GM12864 (cell line): Measurements from ENCODE around the gene NBPF1.
"Not testable (repeated sequence)": the region's sequence is repeated elsewhere in the genome, so short reads cannot be mapped to it uniquely, and the experiment has no call there.

Source experiments
- DNase-seq: peaks from one replicate; pipeline ENCODE4 v3.0.0-alpha.2; 2011; ENCODE audit warnings: low read depth
- H3K4me3 ChIP-seq: 2 replicates; pipeline ENCODE4 v1.5.1; 2011; ENCODE audit warnings: mild to moderate bottlenecking, low read depth, low read length, control low read depth
- TF ChIP-seq, protein P1 (sequence below): IDR thresholded peaks from 2 replicates; pipeline ENCODE4 v1.5.1; 2011; ENCODE audit warnings: low read depth, mild to moderate bottlenecking, moderate library complexity, low read length, control low read depth, inconsistent platforms; ENCODE audit errors: missing control alignments

Gene NBPF1

DNA sequence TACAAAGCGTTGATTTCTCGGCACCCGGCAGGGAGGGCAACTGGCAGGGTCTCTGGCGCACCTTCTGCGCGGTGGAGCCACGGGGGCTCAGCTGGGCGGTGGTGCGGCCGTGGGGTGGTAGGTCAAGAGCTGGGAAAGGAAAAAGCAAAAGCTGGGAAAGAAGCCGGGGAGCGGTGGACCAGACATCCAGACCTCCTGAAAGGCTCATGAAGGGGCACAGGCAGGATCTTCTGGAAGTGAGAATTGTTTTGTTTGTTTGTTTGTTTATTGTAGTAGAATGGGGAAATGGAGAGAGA lies 92.1 kb downstream of the NBPF1 start:
- TF ChIP-seq, protein P1, sequence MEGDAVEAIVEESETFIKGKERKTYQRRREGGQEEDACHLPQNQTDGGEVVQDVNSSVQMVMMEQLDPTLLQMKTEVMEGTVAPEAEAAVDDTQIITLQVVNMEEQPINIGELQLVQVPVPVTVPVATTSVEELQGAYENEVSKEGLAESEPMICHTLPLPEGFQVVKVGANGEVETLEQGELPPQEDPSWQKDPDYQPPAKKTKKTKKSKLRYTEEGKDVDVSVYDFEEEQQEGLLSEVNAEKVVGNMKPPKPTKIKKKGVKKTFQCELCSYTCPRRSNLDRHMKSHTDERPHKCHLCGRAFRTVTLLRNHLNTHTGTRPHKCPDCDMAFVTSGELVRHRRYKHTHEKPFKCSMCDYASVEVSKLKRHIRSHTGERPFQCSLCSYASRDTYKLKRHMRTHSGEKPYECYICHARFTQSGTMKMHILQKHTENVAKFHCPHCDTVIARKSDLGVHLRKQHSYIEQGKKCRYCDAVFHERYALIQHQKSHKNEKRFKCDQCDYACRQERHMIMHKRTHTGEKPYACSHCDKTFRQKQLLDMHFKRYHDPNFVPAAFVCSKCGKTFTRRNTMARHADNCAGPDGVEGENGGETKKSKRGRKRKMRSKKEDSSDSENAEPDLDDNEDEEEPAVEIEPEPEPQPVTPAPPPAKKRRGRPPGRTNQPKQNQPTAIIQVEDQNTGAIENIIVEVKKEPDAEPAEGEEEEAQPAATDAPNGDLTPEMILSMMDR, result no peak
- no peak overlapping the region for H3K4me3 ChIP-seq
- DNase-seq, result no peak

DNA sequence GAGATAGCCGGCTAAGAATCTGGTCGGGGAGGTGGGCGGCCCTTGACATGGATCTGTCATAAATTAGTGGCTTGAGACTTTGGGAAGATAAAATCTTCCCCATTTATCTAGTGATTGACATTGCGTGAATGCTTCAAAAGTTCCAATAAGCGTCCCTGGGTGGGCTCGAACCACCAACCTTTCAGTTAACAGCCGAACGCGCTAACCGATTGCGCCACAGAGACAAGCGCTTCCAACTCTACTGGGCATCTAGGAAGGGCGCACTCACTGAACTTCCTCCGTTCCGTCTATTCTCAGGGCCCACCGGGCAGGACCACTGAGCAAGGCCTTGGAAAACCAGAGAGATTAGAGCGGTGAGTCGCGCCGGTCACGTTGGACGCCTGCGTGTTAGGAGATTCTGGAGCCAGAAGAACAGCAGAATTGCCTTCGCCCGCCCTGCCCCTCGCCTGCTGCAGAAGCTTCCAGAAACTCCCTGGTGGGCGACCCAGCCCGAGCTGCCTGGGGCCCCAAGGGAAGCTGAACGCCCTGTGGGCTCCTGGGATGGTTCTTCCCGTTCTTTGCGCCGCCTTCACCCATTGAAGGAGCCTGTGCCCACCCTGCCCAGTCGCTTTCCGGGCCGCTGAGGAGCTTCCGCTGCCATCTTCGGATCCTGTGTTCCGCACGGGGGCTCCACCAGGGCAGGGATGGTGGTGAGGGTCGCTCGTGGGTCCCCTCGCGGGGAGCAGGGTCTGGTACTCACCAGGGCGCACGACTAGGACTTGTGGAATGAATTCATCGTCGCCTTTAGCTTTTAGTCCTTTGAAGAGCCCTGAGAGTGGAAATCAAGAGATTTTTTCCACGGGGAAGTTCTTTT lies 92.7 kb downstream of the NBPF1 start:
- DNase-seq, H3K4me3 ChIP-seq: not testable (repeated sequence)

DNA sequence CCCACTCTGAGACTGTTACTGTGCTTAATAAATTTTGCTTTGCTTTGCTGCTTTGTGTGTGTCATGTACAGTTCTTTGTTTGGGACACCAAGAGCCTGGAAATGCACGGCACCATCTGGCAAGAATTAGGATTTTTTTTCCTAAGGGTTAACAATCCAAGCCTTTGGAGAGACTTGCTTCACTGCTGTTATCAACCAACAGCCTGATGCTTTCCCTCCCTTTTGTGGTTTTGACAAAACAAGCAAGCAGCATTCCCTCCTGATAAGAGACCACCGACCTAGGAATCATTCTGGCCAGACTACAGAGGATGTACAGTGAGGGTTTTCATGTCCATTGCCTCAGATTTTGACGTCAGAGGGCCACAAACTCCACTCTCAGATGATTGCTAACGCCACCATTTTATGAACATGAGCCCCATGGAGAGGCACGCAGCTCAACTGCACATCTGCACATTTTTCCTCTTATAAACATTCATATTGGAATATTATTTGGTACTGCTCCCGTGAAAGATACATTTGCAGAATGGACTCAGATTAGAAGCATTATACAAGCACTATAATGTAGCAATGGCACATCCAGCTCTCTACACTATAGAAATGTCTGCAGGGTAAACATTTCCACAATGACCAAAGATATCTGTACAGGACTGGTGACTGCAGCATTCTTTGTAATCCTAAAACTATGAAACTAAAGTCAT lies 94.0 kb downstream of the NBPF1 start:
- not testable (repeated sequence) for H3K4me3 ChIP-seq, DNase-seq

DNA sequence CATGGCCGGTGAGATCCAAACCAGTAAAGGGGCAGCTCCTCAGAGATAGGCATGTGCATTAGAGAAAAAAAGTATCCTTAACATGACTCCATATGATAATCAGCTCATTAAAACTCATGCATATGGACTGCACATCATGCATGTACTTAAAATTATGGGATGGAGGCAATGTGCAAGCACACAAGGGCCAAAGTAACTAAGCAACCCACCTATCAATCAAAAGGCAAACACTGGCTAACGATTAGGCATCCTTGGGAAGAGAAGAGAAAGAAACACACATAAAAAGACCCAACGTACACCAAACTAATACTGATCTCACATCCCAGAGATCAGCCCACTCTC lies 94.5 kb downstream of the NBPF1 start:
- not testable (repeated sequence) for DNase-seq, H3K4me3 ChIP-seq

DNA sequence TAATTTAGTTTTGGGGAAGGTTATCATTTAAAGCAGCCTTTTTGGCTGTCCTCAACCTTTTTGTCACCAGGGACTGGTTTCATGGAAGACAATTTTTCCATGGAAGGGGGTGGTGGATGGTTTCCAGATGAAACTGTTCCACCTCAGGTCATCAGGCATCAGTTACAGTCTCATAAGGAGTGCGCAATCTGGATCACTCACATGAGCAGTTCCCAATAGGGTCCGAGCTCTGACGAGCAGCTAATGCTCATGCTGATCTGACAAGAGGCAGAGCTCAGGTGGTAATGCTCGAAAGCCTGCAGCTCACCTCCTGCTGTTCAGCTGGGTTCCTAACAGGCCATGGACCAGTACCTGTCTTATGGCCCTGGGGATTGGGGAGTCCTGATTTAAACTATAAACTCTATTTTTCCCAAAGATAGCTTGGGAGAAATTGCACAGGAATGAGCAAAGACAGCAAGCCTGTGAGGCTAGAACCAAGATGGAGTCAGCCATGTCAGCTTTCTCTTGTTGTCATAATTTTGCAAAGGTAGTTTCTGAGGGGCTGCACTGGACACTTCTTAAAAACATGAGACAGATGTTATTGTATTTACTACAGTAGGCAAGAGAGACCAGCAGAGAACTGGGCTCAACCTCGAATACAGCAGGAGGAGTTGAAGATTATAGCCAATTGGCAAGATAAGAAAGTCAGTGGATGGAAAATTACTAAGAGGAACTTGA lies 96.5 kb downstream of the NBPF1 start:
- H3K4me3 ChIP-seq, DNase-seq: not testable (repeated sequence)

DNA sequence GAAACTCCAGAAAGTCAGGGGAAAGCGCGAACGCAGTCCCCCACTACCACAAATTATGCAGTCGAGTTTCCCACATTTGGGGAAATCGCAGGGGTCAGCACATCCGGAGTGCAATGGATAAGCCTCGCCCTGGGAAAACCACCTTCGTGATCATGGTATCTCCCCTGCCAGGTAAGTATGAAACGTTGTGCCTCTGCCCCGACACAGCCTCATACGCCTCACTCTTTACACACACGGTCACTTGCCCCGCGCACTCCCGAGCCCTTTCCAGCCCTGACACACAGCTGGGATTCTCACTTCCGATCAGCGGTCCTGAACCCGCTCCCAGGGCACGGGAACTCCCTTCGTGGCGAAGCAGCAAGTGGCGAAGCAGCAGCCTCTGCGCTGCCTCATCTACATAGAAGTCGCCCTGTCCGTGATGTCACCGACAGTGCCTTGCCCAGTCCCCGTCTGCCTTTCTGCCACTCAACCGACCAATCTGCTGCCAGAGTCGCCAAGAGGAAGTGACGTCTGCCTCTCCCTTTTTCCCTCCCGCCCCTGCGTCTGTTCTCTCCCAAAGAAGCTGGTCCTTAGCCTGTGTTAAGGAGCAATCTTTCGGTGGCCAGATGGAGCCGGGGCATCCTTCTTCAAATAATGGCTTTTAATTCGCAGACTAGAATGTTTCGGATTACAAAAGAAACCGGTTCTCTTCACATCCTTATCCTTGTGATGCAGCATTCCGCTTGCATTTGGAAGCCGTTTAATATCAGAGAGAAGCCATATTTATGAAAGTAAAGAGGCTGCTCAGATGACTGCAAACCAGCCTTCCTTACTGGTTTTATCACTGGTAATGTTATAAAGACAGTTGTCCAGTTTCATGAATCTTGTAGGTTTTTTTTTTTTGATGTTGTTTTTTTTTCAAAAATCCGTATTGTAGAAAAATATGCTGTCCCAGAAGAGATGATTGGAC lies 99.0 kb downstream of the NBPF1 start, which contains the start of gene RNU1-1:
TSS of gene RNU1-1 (minus strand) at position 179 of the 949 bp plus-strand sequence.
- DNase-seq, result peak; percentile 24

DNA sequence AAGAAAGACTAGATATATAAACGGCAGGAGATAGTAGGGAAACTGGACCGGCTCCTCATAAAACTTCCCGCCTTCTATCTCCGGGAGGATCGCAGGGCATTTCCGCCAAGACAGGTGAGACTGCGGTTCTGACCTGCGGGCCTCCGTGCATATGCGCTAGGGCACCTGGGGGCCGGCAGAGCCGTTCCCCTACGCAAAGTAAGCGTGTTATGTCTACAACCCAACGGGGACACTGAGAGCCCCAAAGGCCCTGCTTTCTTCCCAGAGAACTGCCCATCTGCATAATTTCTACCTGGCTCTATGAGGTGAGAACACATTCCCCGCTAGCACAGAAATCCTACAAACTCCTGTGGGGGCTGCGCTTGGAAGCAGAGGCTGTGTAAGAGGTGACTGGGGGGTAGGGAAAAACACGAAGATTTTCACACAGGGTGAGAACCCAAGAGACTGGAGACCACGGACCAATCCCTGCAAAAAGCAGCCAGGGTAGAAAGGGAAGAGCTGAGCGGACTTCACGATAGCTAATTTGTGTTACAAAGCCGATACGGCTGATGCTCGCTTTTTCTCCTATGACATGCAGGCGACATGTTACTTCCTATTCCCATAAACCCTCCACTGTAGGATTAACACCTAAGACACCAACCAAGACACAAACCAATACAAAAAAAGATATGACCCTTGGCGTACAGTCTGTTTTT lies 99.8 kb downstream of the NBPF1 start:
- DNase-seq, result peak; percentile 93
- not testable (repeated sequence) for H3K4me3 ChIP-seq

More for the DNA sequence above, 99.0 kb downstream of the NBPF1 start, which contains the start of gene RNU1-1:
- peak within 1 kb of the TSS; percentile 34; the same call in 1 of the 2 replicates for H3K4me3 ChIP-seq

DNA sequence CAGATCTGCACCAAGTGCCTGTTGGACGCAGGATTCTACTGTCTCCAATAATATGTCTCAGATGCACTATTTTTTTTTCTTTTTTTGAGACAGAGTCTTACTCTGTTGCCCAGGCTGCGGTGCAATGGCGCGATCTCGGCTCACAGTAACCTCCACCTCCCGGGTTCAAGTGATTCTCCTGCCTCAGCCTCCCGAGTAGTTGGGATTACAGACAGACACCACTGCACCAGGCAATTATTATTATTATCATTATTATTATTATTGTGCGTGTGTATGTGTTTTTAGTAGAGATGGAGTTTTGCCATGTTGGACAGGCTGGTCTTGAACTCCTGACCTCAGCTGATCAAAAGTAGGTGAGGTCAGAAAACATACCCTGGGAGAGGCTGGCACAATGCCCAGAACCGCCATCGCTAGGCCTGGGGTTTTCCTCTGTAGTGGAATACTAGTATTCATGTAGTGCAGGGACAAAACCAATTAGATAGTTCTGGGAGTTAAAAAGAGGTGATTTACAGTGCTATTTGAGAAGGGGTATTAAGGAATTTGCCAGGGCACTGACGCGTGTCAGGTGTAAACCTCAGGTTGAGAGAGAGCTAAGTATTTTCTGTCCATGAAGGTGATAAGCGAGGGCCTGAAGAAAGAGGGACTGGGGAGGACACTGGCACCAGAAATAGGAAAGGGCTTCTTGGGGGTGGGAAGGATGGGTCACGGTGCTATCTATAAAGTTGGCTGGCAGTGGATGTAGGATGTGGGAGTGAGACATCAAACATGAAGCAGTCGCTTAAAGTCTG lies 100.5 kb downstream of the NBPF1 start:
- not testable (repeated sequence) for H3K4me3 ChIP-seq, DNase-seq
